IPS-20b (cell line): ENCODE data around the gene IL22RA1.

Experiments used
- H3K27ac ChIP-seq: one replicate; pipeline ENCODE4 v1.5.1; 2013; ENCODE audit warnings: low read length
- H3K27me3 ChIP-seq: 2 replicates; pipeline ENCODE4 v1.6.1; 2013; ENCODE audit warnings: mild to moderate bottlenecking, low read length, inconsistent platforms; ENCODE audit not compliant: insufficient read depth
- H3K36me3 ChIP-seq: 2 replicates; pipeline ENCODE4 v1.6.1; 2013; ENCODE audit warnings: low read depth, mild to moderate bottlenecking, inconsistent platforms, low read length, moderate library complexity; ENCODE audit not compliant: insufficient read depth
- H3K4me1 ChIP-seq: 2 replicates; pipeline ENCODE4 v1.6.1; 2013; ENCODE audit warnings: mild to moderate bottlenecking, control low read depth, inconsistent platforms, low read length, moderate library complexity; ENCODE audit not compliant: insufficient read depth
- H3K4me3 ChIP-seq: 2 replicates; pipeline ENCODE4 v1.5.1; 2013; ENCODE audit warnings: mild to moderate bottlenecking, low read length, inconsistent platforms
- H3K9ac ChIP-seq: 2 replicates; pipeline ENCODE4 v1.6.1; 2013; ENCODE audit warnings: low read depth, mild to moderate bottlenecking, inconsistent platforms, low read length, moderate library complexity
- H3K9me3 ChIP-seq: 2 replicates; pipeline ENCODE4 v1.6.1; 2013; ENCODE audit warnings: mild to moderate bottlenecking, low read depth, low read length, inconsistent platforms; ENCODE audit not compliant: insufficient read depth

The IL22RA1 gene

DNA sequence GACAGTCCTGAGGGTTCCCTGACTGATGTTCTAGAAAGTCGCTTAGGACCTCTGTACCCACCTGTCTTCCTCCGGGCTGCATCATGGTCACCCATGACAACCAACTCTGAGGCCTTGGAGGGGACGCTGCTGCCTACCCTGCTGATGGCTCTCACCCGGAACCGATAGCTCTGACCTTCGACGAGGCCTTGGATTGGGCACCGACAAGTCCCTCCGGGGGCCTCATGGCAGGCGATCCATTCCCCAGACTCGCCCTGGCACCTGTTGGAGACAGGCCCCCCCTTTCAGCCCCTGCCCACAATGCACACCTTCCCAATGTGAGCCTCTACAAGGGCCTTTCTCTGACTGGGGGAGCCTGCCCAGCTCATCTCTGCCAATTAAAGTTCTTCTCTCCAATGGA lies 52.2 kb downstream of the IL22RA1 start:
- Histone ChIP-seq H3K4me3 (no peak overlapping the region), H3K27ac (no peak overlapping the region), H3K9ac (no peak overlapping the region), H3K27me3 (no peaks in the 10 kb centered on the region), H3K36me3 (no peaks in the 10 kb centered on the region), H3K9me3 (no peaks in the 10 kb centered on the region), H3K4me1 (no peaks in the 10 kb centered on the region)

DNA sequence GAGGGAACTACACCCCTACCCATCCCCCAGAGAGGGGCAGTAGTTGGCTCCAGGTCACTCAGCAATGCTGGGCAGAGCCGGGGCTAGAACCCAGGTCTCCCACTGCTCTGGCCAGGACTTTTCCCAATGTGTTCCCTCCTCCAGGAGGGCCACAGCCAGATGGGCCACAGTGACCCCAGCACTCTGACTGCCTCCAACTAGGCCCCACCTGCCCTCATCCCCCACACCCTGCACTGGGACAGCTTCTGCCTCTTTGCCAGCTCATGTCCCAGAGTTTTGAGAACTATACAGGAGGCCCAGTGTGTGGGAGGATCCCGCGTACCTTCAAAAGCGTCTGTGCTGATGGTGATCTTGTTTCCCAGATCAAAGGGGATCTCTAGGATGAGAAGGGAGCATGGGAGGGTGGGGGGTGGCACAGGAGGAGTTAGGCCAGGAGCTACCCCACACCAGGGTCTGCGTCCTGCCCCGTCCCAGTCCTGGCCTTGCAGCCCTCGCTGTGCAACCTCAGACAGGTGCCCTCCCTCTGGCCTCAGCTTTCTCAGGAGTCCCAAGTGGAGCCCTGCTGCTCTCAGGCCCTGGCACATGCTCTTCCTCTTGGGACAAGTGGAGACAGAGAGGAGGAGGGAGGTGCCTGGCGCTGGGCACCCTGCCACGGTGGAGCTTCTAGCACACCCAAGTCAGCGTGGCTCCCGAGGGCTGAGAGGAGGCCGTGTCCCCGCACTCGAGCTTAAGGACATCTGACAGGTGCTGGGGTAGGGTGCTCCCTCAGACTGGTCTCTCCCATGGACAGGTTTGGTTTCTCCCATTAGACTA lies 53.0 kb downstream of the IL22RA1 start:
- Histone ChIP-seq H3K27me3 (no peaks in the 10 kb centered on the region), H3K27ac (no peak overlapping the region), H3K36me3 (no peaks in the 10 kb centered on the region)

DNA sequence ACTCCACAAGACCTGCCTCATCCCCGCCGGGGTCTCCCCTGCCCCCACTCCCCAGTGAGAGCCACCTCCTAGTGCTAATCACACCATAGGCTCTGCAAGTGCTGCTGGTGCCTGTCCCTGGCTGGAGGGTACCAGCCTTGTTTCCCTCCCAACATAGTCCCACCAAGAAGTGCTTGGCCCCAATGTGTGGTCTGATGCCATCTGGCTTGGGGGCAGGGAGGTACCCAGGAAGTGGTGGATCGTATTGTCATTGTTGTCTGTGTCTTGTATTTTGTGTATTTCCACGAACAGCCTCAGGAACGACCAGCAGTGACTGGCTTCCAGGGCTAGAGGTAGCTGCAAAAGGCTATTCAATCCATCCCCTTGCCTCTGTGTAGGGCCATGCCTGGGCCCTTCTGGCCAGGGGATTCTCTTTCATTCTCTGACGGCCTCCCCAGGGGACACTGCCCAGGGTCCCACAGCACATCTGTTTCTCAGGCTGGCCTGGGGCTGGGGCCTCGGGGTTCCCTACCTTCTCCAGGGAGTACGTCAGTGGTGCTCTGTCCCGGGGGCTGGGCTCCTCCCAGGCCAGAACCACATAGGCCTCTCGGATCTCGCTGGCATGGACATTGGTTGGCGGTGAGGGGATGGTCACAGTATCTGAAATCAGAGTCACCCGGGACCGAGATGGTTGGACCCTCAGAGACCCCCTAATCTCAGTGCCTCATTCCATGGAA lies 53.8 kb downstream of the IL22RA1 start:
- Histone ChIP-seq H3K36me3 (no peaks in the 10 kb centered on the region), H3K4me3 (no peak overlapping the region), H3K9me3 (no peaks in the 10 kb centered on the region), H3K27me3 (no peaks in the 10 kb centered on the region), H3K27ac (no peak overlapping the region), H3K4me1 (no peaks in the 10 kb centered on the region), H3K9ac (no peak overlapping the region)

More for the DNA sequence above, 53.0 kb downstream of the IL22RA1 start:
- Histone ChIP-seq H3K9ac (no peak overlapping the region), H3K4me1 (no peaks in the 10 kb centered on the region), H3K9me3 (no peaks in the 10 kb centered on the region), H3K4me3 (no peak overlapping the region)

DNA sequence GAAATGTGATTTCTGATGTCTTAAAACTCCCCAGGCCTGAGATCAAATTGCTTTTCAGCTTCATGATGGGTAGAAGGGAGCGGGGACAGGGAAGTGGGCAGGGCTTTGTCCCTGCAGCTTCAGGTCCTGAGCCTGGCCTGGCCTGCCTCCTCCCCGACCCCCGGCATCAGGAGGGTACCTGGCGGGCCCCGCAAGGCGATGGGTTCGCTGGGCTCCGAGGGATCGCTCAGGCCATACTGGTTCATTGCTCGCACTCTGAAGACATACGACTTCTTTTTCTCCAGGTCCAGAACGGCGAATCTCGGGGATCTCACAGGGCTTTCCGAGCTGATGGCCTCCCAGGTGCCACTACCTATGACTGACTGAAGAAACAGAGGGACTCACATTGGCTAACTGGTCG lies 56.5 kb downstream of the IL22RA1 start:
- Histone ChIP-seq H3K9ac (no peak overlapping the region), H3K9me3 (no peaks in the 10 kb centered on the region), H3K36me3 (no peaks in the 10 kb centered on the region), H3K4me1 (no peaks in the 10 kb centered on the region), H3K27ac (no peak overlapping the region), H3K4me3 (no peak overlapping the region), H3K27me3 (no peaks in the 10 kb centered on the region)

- no peaks in the 10 kb centered on the region for H3K27me3 ChIP-seq
Measured at GRCh38 chr1:24085546-24085945, 57.4 kb downstream of the IL22RA1 start.

GRCh38 chr1:24085007-24085406 lies 57.9 kb downstream of the IL22RA1 start:
- Histone ChIP-seq H3K4me1 (no peaks in the 10 kb centered on the region), H3K9me3 (no peaks in the 10 kb centered on the region), H3K9ac (no peak overlapping the region), H3K36me3 (no peaks in the 10 kb centered on the region), H3K4me3 (no peak overlapping the region), H3K27me3 (no peaks in the 10 kb centered on the region), H3K27ac (no peak overlapping the region)

More at GRCh38 chr1:24085546-24085945, 57.4 kb downstream of the IL22RA1 start:
- Histone ChIP-seq H3K36me3 (no peaks in the 10 kb centered on the region), H3K4me3 (no peak overlapping the region), H3K4me1 (no peaks in the 10 kb centered on the region), H3K9me3 (no peaks in the 10 kb centered on the region), H3K9ac (no peak overlapping the region), H3K27ac (no peak overlapping the region)

DNA sequence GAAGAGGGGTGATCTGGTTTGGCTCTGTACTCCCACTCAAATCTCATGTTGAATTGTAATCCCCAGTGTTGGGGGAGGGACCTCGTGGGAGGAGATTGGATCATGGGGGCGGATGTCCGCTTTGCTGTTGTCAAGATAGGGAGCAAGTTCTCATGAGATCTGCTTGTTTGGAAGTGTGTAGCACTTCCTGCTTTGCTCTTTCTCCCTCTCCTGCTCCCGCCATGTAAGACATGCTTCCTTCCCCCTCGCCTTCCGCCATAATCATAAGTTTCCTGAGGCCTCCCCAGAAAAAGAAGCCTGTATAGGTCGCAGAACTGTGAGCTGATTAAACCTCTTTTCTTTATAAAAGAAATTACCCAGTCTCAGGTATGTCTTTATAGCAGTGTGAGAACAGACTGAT lies 58.9 kb downstream of the IL22RA1 start:
- Histone ChIP-seq H3K27ac (no peak overlapping the region), H3K9ac (no peak overlapping the region), H3K27me3 (no peaks in the 10 kb centered on the region), H3K36me3 (no peaks in the 10 kb centered on the region), H3K4me3 (no peak overlapping the region), H3K4me1 (no peaks in the 10 kb centered on the region), H3K9me3 (no peaks in the 10 kb centered on the region)

- no peaks in the 10 kb centered on the region for H3K27me3 ChIP-seq
- H3K9me3 ChIP-seq, result no peaks in the 10 kb centered on the region
- H3K36me3 ChIP-seq, result no peaks in the 10 kb centered on the region
- no peak overlapping the region for H3K4me3 ChIP-seq
- H3K4me1 ChIP-seq, result no peaks in the 10 kb centered on the region
- H3K9ac ChIP-seq, result no peak overlapping the region
- no peak overlapping the region for H3K27ac ChIP-seq
Measured at GRCh38 chr1:24082372-24082771, 60.6 kb downstream of the IL22RA1 start.

- no peaks in the 10 kb centered on the region for H3K36me3 ChIP-seq
- H3K9me3 ChIP-seq, result no peaks in the 10 kb centered on the region
- no peaks in the 10 kb centered on the region for H3K4me1 ChIP-seq
- H3K9ac ChIP-seq, result no peak overlapping the region
- no peak overlapping the region for H3K4me3 ChIP-seq
- no peak overlapping the region for H3K27ac ChIP-seq
- no peaks in the 10 kb centered on the region for H3K27me3 ChIP-seq
Measured at GRCh38 chr1:24081190-24081589, 61.8 kb downstream of the IL22RA1 start.

- Histone ChIP-seq H3K9me3 (no peaks in the 10 kb centered on the region), H3K4me3 (no peak overlapping the region), H3K9ac (no peak overlapping the region), H3K4me1 (no peaks in the 10 kb centered on the region), H3K36me3 (no peaks in the 10 kb centered on the region), H3K27me3 (no peaks in the 10 kb centered on the region), H3K27ac (no peak overlapping the region)
Measured at GRCh38 chr1:24080131-24080530, 62.8 kb downstream of the IL22RA1 start.

DNA sequence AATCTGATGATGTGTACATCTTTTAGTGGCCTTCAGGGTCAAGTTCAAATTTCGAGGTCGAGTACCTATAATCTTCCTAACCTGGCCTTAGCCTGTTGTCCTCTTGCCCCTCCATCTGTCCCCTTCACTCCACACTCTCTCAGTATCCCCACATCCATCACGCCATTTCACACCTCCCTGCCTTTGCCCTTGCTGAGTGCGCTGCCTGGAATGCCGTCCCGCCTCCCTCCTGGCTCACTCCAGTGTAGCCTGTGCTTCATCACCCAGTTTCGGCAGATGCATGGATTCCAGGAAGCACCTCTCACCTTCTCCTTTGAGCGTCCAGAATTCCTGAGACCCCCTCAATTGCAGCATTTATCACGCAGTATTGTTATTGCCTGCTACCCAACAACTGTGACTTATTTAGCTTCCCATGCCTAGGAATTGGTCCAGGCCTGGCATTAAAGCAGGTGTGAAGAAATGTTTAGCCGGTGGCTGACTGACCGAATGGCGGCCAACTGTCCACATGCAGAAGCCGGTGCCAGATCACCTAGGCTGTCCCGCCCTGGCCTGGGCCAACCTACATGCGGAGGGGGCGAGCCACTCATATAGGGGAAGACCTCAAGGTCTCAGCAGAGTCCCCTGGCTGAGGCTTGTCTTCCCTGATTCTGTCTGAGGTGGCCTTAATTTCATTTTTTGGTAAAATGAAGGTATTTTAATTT lies 65.5 kb downstream of the IL22RA1 start:
- H3K9ac ChIP-seq, result no peak overlapping the region
- no peaks in the 10 kb centered on the region for H3K27me3 ChIP-seq
- no peak overlapping the region for H3K4me3 ChIP-seq
- no peaks in the 10 kb centered on the region for H3K9me3 ChIP-seq
- no peaks in the 10 kb centered on the region for H3K36me3 ChIP-seq
- H3K4me1 ChIP-seq, result no peaks in the 10 kb centered on the region
- H3K27ac ChIP-seq, result no peak overlapping the region
